Stimulated activated CD8-positive, alpha-beta memory T cell treated with anti-CD3 and anti-CD28 coated beads, Interleukin-15, amount 100 ng/mL, for 24 hours (primary cell): ENCODE results near the gene CENPU.

Experiments
- DNase-seq: peaks from one replicate; pipeline ENCODE4 v3.0.0-alpha.2; 2020; ENCODE audit warnings: low read depth

Gene CENPU

GRCh38 chr4:184712322-184712721 is 21.6 kb downstream of the CENPU start:
- no peak for DNase-seq

- DNase-seq = no peak
Measured at GRCh38 chr4:184706453-184706852, 27.4 kb downstream of the CENPU start.

GRCh38 chr4:184705692-184706091 is 28.2 kb downstream of the CENPU start:
- DNase-seq = no peak

- DNase-seq = no peak
Measured at GRCh38 chr4:184702114-184702513, 31.8 kb downstream of the CENPU start.

- DNase-seq = no peak
Measured at GRCh38 chr4:184699941-184700340, 34.0 kb downstream of the CENPU start.

- DNase-seq = no peak
Measured at GRCh38 chr4:184697956-184698355, 35.9 kb downstream of the CENPU start.

- DNase-seq = no peak
Measured at GRCh38 chr4:184695178-184695896, 38.6 kb downstream of the CENPU start.

- DNase-seq = no peak
Measured at GRCh38 chr4:184694412-184694956, 39.4 kb downstream of the CENPU start.

- DNase-seq = no peak
Measured at GRCh38 chr4:184693056-184693455, 40.8 kb downstream of the CENPU start.

GRCh38 chr4:184689681-184690080 is 44.2 kb downstream of the CENPU start:
- DNase-seq = no peak

- DNase-seq = no peak
Measured at GRCh38 chr4:184688447-184688846, 45.4 kb downstream of the CENPU start.

- no peak for DNase-seq
Measured at GRCh38 chr4:184688005-184688404, 45.9 kb downstream of the CENPU start.

- DNase-seq = no peak
Measured at GRCh38 chr4:184684491-184685189, 49.3 kb downstream of the CENPU start.

- no peak for DNase-seq
Measured at GRCh38 chr4:184681916-184682315, 52.0 kb downstream of the CENPU start.

GRCh38 chr4:184680698-184681097 is 53.2 kb downstream of the CENPU start:
- DNase-seq = no peak

- no peak for DNase-seq
Measured at GRCh38 chr4:184675821-184676492, 57.9 kb downstream of the CENPU start.

GRCh38 chr4:184675018-184675417 is 58.9 kb downstream of the CENPU start:
- no peak for DNase-seq

- DNase-seq = no peak
Measured at GRCh38 chr4:184674011-184674410, 59.9 kb downstream of the CENPU start.

GRCh38 chr4:184672741-184673140 is 61.2 kb downstream of the CENPU start:
- DNase-seq = no peak

GRCh38 chr4:184671101-184671500 is 62.8 kb downstream of the CENPU start:
- DNase-seq = no peak

- DNase-seq = no peak
Measured at GRCh38 chr4:184669251-184669650, 64.6 kb downstream of the CENPU start.

- no peak for DNase-seq
Measured at GRCh38 chr4:184668511-184669114, 65.3 kb downstream of the CENPU start.
